HG03457 (cell line): Measurements from ENCODE around the gene CCNT2.
"Not testable (repeated sequence)": the region's sequence is repeated elsewhere in the genome, so short reads cannot be mapped to it uniquely, and the experiment has no call there.

Source experiments
- ATAC-seq: cut with Tn5 transposase; IDR thresholded peaks from one replicate; pipeline ENCODE4 v1.9.1; 2021; ENCODE audit warnings: moderate number of reproducible peaks; ENCODE audit not compliant: unreplicated experiment

Gene CCNT2

DNA sequence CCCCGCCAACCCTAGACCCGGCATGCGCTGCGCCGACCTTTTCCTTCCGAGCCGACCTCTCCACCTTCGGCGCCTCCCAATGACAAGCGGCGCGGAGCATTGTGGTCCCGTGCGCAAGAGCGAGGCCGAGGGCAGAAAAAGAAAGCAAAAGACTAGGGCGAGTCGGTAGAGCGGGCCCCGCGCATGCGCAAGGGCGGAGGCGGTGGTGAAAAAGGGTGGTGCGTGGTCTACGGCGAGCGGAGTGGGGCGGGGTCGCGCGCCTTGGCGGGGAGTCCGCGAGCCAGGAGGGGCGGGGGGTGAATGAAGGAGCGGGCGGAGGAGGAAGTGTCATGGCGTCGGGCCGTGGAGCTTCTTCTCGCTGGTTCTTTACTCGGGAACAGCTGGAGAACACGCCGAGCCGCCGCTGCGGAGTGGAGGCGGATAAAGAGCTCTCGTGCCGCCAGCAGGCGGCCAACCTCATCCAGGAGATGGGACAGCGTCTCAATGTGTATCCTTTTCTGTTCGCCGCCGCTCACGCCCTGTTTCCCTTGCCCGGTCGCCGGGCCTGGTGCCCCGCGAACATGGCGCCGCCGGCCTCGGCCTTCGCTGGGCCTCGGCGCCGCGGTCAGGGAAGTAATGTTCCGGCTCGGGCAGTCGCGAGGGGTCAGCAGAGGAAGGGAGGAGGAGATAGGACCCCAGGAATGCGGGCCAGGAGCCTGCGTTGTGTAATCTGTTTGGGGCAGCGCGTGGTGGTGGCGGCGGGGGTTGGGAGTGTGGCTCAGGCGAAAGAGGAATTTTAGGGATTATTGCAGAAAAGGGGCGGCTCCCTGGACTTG, at the start of gene CCNT2:
CCNT2 (plus strand) TSS at position 297 of the 815 bp plus-strand sequence; CDS start at position 330, 33 bp downstream.
- peak; percentile 74 for ATAC-seq

DNA sequence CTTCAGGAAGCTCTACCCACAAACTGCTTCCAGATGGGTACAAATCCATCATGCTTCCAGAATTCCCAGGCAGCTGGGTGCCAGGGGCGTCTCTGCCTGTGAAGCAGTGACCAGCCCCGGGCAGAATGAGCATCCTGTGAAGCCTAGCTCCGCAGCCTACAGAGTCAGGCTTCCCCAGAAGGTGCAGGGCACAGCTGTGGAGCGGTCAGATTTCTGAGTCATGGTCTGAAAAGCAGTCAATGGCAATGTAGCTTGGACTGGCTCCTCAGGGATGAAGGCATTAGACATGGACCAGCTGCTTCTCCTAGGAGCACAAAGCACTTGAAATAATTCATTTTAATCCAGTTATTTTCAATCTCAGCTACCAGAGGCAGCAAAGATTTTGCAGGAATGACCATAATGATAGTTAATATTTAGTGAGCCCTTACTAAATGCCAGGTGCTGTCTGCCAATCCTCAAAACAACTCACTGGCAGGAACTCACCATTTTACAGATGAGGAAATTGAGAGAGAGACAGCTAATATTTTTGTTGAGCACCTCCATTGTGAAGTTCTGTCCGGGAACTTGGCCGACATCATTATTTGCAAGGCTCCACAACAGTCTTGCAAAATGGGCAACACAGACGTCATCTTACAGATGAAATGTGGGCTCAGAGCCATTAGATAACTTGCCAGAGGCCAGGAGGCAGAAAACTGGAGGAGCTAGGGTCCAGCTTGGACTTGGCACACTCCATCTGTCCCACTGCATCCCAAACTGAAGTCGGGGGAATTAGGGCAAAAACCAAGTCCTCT, 48.5 kb upstream of the CCNT2 start:
- no peak for ATAC-seq

GRCh38 chr2:134873152-134873551, 45.5 kb upstream of the CCNT2 start:
- no peak for ATAC-seq

GRCh38 chr2:134875309-134875708, 43.3 kb upstream of the CCNT2 start:
- no peak for ATAC-seq

- ATAC-seq: no peak
Observed at GRCh38 chr2:134882773-134883172, 35.8 kb upstream of the CCNT2 start.

DNA sequence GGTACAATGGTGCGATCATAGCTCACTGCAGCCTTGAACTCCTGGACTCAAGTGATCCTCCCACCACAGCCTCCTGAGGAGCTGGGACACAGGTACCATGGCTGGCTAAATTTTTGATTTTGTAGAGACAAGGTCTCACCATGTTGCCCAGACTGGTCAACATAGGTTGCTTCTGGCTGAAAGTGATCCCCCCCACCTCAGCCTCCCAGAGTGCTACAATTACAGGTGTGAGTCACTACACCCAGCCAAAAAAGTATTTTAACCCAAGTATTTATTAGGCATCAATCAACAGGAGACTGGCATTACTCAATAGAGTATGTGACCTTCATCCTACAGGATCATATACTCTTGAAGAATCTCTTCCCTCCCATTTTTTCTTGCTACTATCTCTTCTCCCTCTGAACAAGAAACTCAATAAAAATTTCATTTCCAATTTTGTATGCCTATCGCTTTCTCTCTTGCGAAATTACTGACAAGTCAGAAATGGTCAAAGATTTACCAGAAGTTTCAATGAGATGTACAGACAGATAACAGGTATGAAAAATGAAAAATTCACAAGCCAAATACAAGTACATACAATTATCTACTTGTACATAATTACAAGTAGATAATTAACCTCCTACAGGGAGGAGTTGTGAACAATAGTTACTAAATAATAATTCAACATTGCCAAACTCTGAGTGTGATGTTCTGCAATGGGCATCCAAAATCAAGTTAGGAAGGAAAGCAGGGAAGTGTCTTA, 34.9 kb upstream of the CCNT2 start:
- no peak for ATAC-seq

- no peak for ATAC-seq
Observed at GRCh38 chr2:134884435-134884834, 34.2 kb upstream of the CCNT2 start.

DNA sequence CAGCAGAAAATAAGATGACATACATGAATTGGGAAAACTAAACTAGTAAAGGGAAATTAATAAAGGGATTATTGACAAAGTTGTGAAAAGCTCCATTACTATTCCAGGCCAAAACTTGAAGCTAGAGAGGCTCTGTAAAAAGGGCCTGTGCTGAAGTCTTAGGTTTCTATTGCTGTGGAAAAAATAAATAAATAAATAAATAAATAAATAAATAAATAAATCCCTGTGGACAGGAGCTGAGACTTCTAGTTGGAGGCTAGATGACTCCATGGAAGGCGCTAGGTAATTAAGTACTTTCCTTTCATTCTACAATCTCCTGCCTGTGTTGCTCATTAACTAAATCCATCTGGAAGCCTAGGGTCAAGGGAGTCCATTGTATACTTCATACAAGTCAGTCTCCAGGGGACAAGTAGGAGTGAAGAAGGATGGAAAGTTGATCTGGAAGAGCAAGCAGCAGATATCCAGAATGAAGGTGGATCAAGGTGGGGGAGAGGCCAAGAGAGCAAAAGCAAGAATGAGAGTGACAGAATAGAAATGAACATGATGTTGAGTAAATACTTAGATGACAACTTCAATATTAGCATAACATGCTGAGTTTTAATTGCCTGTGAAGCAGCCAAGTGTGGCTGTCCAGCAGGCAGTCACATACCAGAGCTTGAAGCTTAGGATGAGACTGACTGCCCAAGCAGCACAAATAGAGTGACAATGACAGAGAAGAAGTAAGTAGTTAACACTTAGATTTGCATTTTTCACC, 26.2 kb upstream of the CCNT2 start:
- no peak for ATAC-seq

DNA sequence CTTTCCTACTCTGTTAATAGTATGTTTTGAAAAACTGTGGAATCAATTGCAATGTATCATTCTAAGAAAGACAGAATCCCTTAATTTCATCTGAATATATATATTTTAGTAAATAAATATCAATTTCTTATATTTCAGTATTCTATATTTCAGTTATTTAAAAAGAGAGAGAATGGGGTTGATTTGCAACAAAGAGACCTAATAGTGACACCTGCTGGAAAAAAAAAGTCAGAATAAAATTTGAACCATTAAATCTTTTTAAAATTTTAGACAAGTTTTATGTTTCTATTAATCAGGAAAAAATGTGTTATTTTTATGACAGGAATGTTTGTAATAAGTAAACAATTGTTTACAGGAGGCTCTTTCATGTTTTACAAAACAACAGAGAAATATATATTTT, 20.7 kb upstream of the CCNT2 start:
- ATAC-seq: no peak

- ATAC-seq: no peak
Observed at GRCh38 chr2:134899204-134899603, 19.4 kb upstream of the CCNT2 start.

DNA sequence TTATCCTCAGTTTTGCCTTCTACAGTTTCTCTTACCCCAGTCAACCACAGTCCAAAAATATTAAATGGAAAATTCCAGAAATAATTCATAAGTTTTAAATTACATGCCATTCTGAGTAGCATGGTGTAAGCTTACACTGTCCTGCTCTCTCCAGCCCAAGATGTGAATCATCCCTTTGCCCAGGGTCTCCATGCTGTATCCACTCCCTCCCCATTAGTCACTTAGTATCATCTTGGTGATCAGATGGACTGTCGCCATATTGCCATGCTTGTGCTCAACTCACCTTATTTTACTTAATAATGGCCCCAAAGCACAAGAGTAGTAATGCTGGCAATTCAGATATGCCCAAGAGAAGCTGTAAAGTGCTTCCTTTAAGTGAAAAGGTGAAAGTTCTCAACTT, 18.5 kb upstream of the CCNT2 start:
- no peak for ATAC-seq

DNA sequence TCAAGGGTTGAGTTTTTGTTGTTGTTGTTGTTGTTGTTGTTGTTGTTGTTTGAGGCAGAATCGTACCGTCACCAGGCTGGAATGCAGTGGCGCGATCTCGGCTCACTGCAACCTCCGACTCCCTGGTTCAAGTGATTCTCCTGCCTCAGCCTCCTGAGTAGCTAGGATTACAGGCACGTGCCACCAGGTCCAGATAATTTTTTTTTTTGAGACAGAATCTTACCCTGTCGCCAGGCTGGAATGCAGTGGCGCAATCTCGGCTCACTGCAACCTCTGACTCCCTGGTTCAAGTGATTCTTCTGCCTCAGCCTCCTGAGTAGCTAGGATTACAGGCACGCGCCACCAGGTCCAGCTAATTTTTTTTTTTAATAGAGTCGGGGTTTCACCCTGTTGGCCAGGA, 14.9 kb upstream of the CCNT2 start:
- ATAC-seq: not testable (repeated sequence)

GRCh38 chr2:134905168-134905567, 13.5 kb upstream of the CCNT2 start:
- ATAC-seq: no peak

DNA sequence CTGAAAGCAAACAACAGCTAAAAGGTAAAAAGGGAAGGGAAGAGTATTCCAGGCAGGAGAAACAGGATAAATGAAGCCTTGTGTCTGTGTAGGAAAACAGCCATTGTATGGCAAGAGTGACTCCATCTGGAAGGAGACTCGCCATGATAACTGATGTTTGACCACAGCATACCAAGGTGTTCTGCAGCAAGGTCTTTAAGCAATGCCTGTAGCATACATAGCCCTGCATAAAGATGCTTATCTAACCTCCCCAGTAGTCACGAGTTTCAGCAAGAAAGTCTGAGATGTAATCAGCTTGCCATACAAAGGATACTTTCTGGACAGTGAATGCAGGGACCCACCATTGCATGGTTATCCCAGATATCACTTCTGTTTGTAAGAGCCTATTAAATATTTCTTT, 11.9 kb upstream of the CCNT2 start:
- no peak for ATAC-seq

- ATAC-seq: not testable (repeated sequence)
Observed at GRCh38 chr2:134907441-134908116, 11.0 kb upstream of the CCNT2 start.

- ATAC-seq: no peak
Observed at GRCh38 chr2:134910763-134911399, 7.7 kb upstream of the CCNT2 start.

DNA sequence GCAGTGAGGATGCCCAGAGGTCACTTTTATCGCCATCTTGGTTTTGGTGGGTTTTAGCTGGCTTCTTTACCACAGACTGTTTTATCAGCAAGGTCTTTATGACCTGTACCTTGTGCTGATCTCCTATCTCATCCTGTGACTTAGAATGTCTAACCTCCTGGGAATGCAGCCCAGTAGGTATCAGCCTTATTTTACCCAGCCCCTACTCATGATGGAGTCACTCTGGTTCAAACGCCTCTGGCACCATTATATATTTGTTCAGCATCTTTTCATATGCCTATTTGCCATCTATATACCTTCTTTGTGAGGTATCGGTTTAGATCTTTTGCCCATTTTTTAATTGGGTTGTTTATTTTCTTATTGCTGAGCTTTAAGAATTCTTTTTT, 7.2 kb upstream of the CCNT2 start:
- no peak for ATAC-seq

GRCh38 chr2:134912361-134912760, 6.3 kb upstream of the CCNT2 start:
- ATAC-seq: no peak

- ATAC-seq: no peak
Observed at GRCh38 chr2:134917360-134917865, 1.2 kb upstream of the CCNT2 start.
